IPS-NIHi11 (cell line): ENCODE results near the gene CEMP1.

Source experiments
- DNase-seq: peaks from one replicate; pipeline ENCODE4 v3.0.0; 2012; ENCODE audit warnings: mixed read lengths, low spot score

CEMP1 gene

DNA sequence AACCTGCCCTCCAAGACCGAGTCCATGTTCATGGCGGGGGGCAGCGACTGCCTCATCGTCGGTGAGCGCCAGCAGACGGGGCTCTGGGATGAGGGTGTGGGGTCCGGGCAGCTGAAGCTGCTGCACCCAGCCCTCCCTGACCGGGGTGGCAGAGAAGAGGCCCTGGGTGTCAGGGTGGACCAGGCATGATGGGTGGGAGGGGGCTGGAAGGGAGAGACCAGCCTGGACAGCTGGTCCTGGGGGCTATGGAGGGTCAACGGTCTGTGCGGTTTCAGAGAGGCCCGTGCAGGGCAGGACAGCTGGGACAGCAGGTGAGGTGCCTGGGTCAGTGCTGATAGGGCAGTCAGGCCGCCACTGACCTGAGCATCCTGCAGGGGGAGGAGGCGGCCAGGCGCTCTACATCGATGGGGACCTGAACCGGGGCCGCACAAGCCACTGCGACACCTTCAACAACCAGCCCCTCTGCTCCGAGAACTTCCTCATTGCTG is 30.7 kb downstream of the CEMP1 start:
- DNase-seq: no peak

DNA sequence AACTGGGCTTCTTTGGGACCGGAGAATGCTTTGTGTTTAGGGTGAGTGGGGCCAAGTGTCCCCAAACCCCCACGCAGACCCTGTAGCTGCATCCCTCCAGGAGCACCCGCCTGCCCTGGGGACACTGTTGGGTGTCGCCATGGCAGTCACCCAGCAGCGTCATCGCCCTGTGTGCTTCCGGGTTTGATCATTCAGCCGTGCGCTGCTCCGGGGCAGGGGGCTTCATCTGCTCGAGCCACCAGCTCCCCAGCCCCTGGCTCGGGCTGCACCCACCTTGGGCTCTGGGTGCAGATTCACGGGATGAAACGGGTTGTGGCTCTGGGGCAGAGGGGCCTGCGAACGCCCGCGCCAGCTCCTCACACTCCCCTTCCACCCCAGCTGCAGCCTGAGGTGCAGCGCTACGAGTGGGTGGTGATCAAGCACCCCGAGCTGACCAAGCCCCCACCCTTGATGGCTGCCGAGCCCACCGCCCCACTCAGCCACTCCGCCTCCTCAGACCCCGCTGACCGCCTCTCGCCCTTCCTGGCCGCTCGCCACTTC is 31.2 kb downstream of the CEMP1 start:
- DNase-seq: no peak

DNA sequence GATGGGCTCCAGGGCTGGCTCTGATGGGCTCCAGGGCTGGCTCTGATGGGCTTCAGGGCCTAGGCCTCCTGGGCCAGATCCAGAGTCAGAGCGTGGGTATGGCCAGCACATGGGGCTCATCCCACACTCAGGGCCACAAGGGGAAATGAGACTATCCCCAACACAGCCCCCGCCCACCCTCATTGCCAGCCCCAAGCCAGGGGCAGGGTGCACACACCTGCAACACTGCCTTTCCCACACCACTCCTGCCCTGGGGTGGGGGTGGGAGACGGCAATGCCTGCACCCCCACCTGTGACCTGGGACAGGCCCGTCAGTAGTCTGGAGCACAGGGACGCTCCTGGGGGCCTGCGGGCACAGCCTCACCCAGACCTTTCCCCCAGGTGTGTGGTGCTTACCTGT is 31.8 kb downstream of the CEMP1 start:
- no peak for DNase-seq

DNA sequence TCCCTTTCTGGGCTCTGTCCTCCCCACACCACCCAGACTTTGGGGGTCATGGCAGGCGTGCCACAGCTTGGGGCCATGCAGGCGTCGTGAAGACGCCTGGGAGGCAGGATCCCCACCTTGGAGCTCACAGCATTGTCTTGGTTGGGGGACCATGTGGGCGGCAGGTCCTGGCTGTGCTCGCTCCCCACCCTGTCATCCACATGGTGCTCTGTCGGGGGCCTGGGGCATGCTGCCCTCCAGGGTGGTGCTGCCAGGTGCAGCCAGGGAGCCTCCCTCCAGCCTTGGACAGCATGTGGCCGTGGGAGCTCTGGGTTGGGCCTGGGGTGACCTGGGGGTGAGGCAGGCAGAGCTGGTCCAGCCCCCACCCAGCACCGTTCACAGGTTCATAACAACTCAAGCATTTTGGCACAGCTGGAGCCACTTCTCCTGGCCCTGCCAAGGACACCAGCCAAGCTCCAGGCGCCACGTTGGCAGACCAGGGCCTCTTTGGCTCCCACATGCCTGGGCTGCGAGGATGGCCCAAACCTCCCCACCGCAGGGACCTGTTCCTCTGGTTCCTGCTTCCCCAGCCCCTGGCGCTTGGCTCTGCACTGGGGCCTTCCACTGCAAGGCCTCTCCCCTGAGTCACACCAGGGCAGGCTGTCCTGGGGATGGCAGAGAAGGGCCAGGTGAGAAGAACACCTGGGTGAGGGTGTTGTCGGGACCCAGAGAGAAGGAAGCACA is 32.5 kb downstream of the CEMP1 start:
- no peak for DNase-seq

DNA sequence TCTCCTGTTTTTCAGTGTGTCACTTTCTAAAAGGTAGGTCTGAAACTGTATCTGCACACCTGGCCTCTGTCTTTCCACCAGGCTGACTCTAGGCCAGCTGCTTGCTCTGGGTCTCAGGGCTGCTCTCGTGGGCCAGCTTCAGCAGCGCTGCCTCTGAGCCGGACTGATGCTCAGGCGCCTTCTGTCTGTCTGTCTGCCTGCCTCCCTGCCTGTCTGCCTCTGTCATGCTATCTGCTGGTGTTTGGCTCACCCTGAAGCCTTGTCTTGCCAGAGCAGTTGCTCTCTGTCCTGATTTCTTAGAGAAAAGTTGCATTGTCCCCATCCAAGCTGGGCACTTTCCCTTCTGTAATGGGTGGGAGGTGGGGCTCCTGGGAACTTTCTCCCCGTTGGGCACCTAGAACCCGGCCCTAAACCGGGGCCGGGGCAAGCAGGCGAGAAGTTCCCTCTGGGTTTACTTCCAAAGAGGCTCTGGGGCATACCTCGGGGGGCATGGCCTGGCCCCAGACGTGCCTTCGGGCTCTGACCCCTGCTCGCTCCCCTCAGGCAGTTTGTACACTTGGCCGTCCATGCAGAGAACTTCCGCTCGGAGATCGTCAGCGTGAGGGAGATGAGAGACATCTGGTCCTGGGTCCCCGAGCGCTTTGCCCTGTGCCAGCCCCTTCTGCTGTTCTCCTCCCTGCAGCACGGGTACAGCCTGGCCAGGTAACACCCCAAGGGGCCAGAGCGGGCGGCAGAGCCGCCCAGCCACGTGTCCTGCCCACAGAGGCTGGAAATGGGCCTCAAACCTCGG is 33.3 kb downstream of the CEMP1 start:
- DNase-seq: no peak

DNA sequence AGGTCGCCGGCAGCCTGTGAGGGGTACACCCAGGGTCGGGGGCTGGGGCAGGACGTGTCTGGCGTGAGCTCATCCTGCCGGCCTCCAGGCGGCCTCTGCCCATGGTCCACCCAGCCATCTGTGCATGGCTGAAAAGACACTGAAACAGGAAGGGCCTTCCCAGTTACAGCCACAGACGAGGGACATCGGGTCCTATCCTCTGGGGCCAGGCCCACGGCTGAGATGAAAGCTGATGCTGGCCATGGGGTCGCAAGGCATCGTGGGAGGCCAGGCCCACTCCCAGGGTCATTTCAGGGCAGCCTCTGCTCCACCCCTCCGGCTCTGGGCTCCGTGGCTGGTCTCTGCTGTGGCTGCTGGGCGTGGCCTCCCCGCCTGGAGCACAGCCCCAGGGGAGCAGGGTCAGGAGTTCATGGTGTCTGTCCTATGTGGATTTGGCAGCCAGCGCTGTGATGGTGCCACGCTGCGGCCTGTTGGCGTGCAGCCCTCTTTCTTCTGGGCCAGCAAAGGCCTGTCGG is 34.0 kb downstream of the CEMP1 start:
- DNase-seq: no peak

DNA sequence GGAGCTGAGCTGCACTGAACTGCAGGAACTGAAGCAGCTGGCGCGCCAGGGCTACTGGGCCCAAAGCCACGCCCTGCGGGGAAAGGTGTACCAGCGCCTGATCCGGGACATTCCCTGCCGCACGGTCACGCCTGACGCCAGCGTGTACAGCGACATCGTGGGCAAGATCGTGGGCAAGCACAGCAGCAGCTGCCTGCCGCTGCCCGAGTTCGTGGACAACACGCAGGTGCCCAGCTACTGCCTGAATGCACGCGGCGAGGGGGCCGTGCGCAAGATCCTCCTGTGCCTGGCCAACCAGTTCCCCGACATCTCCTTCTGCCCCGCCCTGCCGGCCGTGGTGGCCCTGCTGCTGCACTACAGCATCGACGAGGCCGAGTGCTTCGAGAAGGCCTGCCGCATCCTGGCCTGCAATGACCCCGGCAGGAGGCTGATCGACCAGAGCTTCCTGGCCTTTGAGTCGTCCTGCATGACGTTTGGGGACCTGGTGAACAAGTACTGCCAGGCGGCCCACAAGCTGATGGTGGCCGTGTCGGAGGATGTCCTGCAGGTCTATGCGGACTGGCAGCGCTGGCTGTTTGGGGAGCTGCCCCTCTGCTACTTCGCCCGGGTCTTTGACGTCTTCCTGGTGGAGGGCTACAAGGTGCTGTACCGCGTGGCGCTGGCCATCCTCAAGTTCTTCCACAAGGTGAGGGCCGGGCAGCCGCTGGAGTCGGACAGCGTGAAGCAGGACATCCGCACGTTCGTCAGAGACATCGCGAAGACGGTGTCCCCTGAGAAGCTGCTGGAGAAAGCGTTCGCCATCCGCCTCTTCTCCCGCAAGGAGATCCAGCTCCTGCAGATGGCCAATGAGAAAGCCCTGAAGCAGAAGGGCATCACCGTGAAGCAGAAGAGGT is 34.7 kb downstream of the CEMP1 start:
- no peak for DNase-seq

DNA sequence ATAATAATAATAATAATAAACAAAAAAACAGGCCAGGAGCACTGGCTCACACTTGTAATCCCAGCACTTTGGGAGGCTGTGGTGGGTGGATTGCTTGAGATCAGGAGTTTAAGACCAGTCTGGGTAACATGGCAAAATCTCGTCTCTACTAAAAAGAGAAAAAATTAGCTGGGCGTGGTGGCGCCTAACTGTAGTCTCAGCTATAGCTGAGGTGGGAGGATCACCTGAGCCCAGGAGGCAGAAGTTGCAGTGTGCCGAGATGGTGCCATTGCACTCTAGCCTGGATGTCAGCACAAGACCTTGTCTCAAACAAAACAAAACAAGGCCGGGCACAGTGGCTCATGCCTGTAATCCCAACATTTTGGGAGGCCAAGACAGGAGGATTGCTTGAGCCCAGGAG is 36.2 kb downstream of the CEMP1 start:
- DNase-seq: no peak

DNA sequence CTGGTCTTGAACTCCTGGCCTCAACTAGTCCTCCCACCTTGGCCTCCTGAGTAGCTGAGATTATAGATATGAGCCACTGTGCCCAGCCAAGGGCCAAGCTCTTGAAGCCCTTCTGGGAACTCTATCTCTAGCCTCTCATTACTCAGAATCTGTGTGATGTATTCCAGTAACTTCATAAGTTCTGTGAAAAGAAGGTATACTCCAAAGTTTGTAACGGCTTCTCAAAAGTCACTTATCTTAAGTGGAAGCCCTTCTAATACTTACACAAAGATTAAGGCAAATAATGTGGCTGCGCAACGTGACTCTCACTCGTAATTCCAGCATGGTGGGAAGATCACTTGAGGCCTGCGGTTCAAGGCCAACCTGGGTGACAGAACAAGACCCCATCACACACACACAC is 36.6 kb downstream of the CEMP1 start:
- no peak for DNase-seq

DNA sequence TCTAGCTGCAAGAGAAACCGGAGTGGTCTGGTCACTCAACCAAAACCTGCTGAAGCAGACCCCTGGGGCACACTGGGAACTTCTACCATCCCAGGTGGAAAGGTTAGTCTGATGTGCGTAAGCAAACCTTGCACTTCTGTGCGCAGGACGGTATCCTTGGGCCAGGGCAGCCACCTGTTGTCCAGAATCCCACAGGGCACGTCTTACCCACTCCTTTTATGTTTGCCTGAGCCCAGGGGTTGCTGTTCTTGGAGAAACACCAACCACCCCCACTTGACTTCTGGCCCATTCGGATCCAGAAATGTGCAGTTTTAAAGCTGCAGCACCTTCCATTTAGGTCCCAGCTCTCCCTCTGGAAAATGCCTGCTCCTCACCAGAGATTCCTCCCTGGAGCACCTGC is 37.6 kb downstream of the CEMP1 start:
- DNase-seq: no peak

DNA sequence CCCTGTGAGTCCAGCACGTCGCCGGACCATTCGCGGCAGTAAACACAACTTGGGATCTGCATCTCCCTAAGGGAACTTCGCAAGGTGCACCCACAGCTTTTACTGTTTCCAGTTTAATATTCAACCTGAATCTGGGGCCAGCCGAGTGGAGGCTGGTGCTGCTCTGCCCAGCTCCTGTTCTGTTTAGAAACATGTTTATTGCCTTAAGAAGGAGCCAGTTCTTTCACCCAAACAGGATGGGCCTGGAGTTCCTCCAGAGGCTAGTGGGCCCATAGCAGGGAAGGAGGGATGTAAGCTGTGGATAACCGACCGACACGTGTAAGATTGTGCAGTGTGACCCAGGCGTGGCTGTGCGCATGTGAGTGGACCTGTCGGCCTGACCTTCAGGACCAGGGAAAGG is 38.9 kb downstream of the CEMP1 start:
- no peak for DNase-seq

DNA sequence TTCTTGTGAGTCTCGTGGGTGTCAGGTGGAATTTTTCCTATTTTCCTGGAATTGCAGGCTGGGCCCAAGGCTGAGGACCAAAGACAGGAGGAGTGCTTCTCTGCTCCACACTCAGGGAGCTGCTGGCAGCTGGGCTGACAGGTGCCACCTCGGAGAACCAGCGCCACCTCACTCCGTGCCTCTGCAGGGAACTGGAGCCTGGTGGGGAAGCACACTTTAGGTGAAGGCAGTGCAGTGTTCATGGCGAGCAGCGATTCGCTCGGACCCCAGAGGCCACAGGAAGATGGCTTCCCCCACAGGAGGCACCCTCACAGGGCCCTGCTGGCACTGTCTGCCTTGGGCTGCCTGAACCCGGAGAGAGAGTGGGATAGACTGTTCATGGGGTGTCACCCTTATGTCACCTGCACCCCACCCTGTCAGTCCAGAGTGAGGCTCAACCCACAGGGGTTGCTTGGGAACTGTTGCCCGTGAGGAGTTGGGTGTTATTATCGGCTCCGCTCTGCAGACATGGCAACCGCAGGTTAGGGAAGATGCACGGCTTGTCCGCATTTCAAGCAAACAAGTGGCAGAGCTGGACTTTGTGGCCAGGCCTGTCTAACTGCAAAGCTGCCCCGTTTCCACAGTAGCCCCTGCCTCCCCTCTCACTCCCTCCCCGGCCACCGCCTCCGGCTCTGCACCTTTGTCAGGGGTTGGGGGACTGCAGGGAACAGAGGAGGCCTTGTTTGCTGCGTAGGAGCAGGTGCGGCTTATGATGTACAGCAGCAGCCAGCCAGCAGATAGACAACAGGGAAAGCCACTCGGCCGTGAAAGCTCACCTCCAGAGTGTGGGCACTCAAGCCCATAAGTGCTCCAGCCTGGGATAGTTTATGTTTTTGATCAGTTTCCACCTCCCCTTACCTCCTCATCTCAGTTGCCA is 40.8 kb downstream of the CEMP1 start:
- DNase-seq: no peak

DNA sequence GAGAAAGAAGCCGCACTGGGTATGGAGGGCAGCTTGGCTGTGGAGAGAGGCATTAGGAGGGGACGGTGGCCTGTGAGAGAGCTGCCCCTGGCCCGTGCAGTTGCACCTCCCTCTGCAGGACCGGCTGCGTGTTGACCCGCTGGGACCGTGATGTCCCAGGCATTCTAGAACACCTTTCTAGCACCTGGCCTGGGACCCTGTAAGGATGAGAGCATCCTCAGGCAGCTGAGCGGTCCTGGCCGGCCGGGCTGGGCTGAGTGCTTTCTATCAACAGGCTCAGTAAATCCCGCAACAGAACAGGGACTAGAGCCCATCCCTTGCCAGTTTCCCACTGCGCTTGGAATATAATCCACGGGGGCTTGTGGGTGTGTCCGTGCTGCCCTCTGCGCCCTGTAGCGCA is 41.6 kb downstream of the CEMP1 start:
- DNase-seq: no peak

DNA sequence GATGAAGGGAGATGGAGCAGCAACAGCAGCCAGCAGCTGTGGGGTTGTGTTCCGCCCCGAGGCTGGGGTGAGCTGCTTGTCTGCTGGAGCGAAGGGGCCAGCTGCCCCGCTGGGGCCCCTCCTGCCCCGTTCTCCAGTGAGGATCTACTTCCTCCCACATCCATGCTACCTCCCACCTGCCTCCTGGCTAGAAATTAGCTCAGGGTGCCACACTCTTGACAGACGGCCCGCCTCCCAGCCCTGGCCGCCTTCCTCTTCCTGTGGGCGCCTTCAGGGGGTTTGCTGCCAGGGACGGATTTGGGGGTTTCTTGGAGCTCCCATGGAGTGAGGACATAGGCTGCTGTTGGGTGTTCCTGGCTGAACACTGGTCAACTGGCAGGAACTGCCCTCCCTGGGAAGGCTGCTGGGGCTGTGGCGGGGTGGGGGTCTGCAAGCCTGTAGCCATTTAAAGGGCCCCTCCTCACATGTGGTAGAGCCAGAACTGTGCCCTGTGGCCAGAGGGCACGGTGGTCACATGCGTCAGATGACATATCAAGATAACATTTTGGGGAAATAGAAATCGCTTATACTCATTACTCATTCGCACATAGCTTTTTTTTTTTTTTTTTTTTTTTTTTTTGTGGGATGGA is 43.2 kb downstream of the CEMP1 start:
- no peak for DNase-seq

DNA sequence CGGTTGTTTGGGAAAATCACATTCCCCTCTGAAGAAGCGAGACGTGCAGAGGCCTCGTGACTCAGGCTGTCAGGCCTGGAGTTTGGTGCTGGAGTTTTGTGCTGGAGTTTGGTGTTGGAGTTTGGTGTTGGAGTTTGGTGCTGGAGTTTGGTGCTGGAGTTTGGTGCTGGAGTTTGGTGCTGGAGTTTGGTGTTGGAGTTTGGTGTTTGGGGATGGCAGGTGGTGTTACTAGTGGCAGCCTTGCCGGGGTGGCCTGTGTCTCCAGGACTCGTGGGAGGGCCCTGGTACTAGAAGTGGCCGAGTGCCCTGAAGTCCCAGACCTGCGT is 43.7 kb downstream of the CEMP1 start:
- no peak for DNase-seq

DNA sequence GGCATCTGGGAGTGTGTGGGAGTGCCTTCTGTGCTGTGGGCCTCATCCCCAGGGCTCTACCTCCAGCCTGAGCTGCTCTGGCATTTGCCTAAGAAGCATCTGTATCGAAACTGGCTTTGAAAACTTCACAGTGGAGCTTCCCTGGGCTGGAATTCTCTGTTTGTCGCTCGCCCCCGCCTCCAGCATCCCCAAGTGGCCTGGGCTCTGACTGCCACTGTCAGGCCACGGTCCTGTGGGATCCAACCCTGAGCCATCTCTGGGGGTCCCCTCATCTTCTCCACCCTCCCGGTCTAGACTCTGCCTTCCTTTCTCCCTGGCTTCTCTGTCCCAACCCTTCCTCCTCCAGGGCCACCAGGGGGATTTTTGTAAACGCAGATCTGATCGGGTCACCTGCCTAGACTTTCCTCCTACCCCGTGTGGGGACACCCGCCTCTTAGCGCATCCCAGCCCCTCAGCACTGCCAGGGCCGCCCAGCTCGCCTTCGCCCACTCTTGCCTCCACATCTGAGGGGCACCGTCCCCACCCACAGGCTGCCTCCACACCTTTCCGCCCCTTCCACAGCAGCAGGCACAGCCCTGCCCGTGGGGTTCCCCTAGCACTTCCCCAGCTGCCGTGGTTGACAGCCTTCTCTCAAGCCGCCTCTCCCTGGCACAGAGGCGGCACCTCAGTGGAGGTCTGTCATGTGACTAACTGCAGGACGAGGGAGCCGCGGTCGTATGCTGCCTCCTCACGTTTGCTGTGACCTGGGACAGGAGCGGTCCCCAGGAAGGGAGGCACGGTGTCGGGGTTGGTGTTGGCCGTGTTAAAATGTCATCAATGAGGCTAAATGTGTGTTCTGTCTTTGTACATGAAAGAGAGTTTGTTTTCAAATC is 44.3 kb downstream of the CEMP1 start:
- DNase-seq: peak; percentile 60

DNA sequence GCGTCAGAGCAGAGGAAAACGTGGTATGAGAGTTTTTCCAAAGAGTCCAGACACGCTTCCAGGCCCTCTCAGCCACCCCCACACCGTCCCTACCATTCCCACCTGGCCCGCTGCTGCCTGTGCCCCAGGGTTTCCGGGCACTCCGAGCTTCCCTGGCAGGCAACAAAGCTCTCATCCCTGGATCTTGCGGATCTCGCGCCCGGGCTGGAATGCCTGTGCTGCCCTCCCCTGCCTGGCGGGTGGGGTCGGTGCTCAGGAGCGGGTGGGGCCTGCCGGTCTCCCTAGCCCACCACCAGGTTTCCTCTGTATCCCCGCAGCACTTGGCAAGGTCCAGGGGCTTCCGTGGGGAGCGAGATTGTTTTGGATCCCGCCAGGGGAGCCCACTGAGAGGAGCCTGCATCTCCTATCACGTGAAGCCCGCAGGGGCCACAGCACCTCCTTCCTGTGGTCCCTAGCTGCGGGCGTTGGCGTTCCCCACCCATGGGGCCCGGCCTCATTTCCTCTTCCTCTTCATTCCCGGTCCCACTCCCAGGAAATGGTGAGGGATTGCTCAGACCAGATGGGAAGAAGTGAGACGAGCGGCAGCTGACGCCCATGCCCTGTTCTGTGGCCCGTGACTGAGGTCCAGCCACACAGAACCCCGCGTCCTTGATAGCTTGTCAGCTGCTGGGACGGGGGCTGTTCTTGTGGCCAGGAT is 45.2 kb downstream of the CEMP1 start:
- DNase-seq: no peak

DNA sequence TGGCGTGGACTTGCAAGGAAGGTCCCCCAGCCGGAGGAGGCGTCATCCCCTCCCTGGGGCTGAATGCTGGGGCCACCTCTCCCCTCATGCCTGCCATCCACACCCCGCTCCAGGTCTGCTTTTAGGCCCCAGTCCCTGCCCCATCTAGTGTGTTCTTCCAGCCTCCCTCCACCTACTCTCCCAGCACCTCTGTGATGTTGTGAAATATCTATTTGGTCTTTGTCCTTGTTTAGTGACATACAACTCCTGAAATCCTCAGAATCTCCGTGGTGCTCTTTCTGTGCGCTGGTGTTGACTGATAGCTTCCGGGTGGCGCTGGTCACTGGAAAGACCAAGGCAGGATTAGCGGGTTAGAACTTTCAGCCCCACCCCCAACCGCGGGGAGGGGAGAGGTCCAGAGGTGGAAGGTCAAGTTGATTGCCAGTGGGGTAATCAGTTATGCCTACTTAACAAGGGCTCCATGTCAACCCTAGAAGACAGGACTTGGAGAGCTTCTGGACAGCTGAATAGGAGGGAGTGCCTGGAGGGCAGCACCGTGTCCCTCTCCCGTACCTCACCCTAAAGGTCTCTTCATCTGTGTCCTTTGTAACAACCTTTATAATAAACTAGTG is 46.2 kb downstream of the CEMP1 start:
- no peak for DNase-seq
